Subcutaneous abdominal adipose tissue (tissue), 5 donors: ENCODE measurements around the gene FREM2.

ENCODE experiments used
- H3K27ac ChIP-seq: one replicate; pipeline ENCODE4 v1.7.0; 2013; ENCODE audit warnings: low read depth, mild to moderate bottlenecking, inconsistent platforms, low read length, moderate library complexity
- H3K27me3 ChIP-seq, 5 donors: one replicate each; pipeline ENCODE4 v1.7.0; 2013; ENCODE audit warnings: low read length in 5 of 5, inconsistent platforms in 1 of 5; ENCODE audit not compliant: control insufficient read depth in 5 of 5, insufficient read depth in 4 of 5
- H3K36me3 ChIP-seq, 5 donors: one replicate each; pipeline ENCODE4 v1.7.0; 2013; ENCODE audit warnings: low read length in 5 of 5; ENCODE audit not compliant: control insufficient read depth in 5 of 5, insufficient read depth in 5 of 5
- H3K4me1 ChIP-seq, 5 donors: one replicate each; pipeline ENCODE4 v1.7.0; 2013; ENCODE audit warnings: low read length in 5 of 5, mild to moderate bottlenecking in 3 of 5, moderate library complexity in 1 of 5; ENCODE audit not compliant: control insufficient read depth in 5 of 5, insufficient read depth in 5 of 5
- H3K4me3 ChIP-seq, 5 donors: one replicate each; pipeline ENCODE4 v1.7.0; 2013; ENCODE audit warnings: low read length in 5 of 5, low read depth in 1 of 5
- H3K9ac ChIP-seq, 5 donors: one replicate each; pipeline ENCODE4 v1.7.0; 2013; ENCODE audit warnings: low read length in 5 of 5, mild to moderate bottlenecking in 4 of 5, moderate library complexity in 3 of 5
- H3K9me3 ChIP-seq, 5 donors: one replicate each; pipeline ENCODE4 v1.7.0; 2013; ENCODE audit warnings: low read length in 5 of 5; ENCODE audit not compliant: control insufficient read depth in 5 of 5
- donor health status: healthy.
- donor health status: healthy.
- donor health status: healthy.
- donor health status: healthy.
- donor health status: healthy.

Gene FREM2

DNA sequence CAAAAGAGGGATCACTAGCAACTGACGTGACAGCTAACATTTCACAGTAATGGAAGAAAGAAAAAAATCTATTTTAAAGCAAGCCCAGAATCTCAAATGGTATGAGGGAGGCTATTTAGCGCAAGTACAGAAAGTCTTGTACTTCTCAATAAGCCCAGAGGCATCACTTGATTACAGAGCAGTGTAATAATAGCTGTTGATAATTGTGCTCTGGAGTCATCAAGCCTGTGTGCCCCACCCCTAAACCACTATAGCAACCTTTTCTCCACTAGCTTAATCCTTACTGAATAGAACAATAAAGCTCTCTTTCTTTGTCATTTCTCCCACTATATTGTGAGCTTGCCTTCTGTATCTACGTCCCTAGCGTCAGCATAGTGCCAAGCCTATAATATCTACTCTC, 56.6 kb downstream of the FREM2 start:
- H3K9me3 ChIP-seq: no peaks in the 10 kb centered on the region
- H3K36me3 ChIP-seq: no peaks in the 10 kb centered on the region
- H3K27ac ChIP-seq: no peak overlapping the region
- H3K4me3 ChIP-seq: no peak overlapping the region
- no peaks in the 10 kb centered on the region for H3K4me1 ChIP-seq
- H3K9ac ChIP-seq: no peak overlapping the region
- H3K27me3 ChIP-seq: peaks cover 0 to 3% (median 0%) of the 10 kb centered on the region in 5 donors

DNA sequence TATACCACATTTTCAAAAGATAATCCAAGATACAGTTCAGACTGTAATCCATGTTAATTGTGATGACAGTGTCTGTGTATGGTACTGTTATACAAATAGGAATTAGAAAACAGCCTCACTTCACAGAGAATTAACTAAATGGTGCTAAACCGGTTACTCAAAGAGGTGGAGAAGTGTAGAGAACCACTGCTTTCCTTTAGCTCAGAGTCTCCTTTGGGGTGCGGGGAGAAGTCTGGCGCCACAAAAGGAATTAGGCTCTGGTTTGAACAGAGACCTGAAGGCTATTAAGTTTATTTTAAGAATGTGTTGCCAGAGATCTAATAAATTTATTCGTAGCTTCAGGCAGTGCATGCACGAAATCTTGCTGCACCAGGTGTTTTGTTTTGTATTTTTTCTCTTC, 65.8 kb downstream of the FREM2 start:
- H3K9ac ChIP-seq: no peak overlapping the region
- H3K4me1 ChIP-seq: no peaks in the 10 kb centered on the region
- no peak overlapping the region for H3K4me3 ChIP-seq
- H3K27ac ChIP-seq: no peak overlapping the region
- H3K9me3 ChIP-seq: no peaks in the 10 kb centered on the region
- no peaks in the 10 kb centered on the region for H3K27me3 ChIP-seq
- no peaks in the 10 kb centered on the region for H3K36me3 ChIP-seq

DNA sequence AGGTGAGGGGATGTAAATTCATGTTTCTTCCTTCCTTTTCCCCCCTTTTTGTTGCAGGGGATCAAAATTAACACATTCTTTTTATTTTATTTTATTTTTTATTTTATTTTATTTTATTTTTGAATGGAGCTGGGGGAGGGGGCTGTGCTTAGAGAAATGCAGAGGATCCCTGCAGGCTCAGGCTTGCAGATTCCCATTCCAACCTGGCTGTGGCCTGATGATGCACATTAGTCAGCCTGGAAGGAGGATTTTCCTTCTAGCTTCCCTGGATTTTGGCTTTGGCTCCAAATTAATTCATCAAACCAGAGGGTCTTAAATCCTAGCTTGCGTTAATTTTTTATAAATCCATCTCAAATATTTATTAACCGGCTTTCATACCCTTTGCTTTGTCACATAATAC, 67.0 kb downstream of the FREM2 start:
- Histone ChIP-seq H3K4me3 (no peak overlapping the region), H3K27me3 (peaks cover 0 to 4% (median 0%) of the 10 kb centered on the region in 5 donors), H3K9me3 (no peaks in the 10 kb centered on the region), H3K4me1 (no peaks in the 10 kb centered on the region), H3K36me3 (no peaks in the 10 kb centered on the region), H3K27ac (no peak overlapping the region), H3K9ac (no peak overlapping the region)

DNA sequence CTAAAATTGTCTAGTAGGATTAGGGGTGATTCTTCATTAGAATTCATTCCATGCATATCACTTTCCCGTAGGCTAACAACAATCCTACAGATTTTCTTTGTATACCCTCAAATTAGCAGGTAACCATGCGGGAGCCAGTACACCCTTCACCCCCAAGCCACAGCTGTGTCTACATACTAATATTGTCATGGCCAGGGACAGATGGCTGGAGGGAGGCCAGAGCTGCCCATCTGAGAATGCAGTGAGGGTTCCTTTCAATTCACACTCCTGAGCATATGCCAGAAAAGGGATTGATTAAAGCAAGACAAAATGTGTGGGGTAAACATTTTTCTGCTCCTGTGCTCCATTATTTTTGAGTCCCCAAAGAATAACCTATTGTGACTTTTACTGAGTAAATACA, 68.9 kb downstream of the FREM2 start:
- no peaks in the 10 kb centered on the region for H3K9me3 ChIP-seq
- no peaks in the 10 kb centered on the region for H3K36me3 ChIP-seq
- H3K9ac ChIP-seq: no peak overlapping the region
- H3K4me3 ChIP-seq: no peak overlapping the region
- H3K27me3 ChIP-seq: peaks cover 0 to 4% (median 0%) of the 10 kb centered on the region in 5 donors
- H3K27ac ChIP-seq: no peak overlapping the region
- no peaks in the 10 kb centered on the region for H3K4me1 ChIP-seq

DNA sequence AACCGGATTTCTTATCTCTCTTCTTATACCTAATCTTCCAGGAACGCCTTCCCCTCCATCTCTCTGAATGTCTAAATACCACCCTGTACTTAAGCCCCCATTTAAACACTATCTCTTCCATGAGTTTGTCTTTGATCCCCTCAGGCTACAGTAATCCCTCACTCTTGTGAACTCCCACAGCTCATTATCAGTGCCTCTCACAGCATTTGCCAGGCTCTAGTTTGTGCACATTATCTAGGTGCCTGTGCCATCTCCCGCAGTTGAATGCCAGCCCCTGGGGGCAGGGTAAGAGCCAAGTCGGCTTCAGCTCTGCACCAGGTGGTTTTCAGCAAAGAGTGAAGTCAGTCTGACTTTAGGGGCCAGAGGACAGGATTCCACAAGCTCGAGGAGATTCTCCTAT, 71.4 kb downstream of the FREM2 start:
- Histone ChIP-seq H3K4me1 (no peaks in the 10 kb centered on the region), H3K4me3 (no peak overlapping the region), H3K36me3 (no peaks in the 10 kb centered on the region), H3K27ac (no peak overlapping the region), H3K9me3 (no peaks in the 10 kb centered on the region), H3K9ac (no peak overlapping the region), H3K27me3 (peaks cover 0 to 4% (median 3%) of the 10 kb centered on the region in 5 donors)

DNA sequence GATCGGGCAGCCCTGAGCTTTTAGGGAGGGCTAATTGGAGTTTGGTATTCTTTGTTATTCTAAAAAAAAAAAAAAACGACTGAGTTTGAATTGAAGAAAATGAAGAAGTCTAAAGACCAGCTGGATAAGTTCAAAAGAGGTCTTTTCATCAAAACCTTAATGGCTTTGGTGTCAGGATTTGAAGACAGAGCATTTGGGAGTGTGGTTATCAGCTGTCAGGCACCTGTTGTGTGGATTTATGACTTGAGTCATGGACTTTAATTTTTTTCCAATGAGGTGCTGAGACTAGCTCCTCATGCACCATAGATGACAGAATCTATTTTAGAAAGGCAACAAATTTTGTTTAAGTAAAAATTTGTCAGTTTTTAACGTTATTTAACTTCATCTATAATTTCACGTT, 72.5 kb downstream of the FREM2 start:
- Histone ChIP-seq H3K9me3 (no peaks in the 10 kb centered on the region), H3K36me3 (no peaks in the 10 kb centered on the region), H3K4me3 (no peak overlapping the region), H3K9ac (no peak overlapping the region), H3K27me3 (peaks cover 0 to 4% (median 3%) of the 10 kb centered on the region in 5 donors), H3K27ac (no peak overlapping the region), H3K4me1 (no peaks in the 10 kb centered on the region)

DNA sequence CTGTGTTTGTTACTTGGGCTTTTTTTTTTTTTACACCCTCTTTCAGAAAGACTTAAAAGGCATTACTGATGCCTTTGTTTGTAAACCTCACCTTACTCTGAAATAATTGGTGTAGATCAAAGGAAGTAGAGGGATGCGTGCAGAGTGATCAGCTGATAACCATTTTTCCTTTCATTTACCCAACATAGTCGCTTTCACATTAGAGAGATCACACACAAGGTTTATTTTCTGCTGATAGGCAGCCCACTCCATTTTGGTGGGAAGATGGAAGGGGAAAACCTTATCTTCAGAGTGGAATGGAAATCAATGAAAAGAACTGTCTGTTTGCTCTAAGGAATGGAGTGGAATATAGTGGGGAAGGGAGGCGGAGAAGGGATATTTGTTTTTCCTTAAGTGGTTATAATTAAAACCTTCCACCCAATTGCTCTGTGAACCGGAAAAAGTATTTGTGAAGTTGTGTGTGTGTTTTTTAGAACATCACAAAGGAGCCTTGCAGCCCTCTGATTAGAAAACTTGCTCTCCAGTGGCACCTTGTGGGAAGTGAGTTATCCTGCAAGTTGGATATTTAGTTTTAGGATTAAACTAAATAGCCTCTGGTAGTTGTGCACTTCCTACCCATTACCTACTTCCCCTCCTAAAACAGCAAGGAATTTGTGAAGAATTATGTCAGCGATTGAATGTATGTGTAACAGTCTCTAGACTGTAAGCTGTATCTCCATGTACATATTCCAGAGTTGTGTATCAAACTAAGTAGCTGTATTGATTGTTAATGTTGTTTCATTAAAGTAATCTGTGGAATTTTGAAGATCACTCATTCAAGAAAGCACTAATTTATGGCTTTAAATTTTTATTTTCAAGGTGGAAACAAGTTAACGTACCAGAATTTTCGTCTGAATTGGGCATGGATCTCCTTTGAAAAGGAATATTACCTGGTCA, 76.8 kb downstream of the FREM2 start:
- Histone ChIP-seq H3K36me3 (no peaks in the 10 kb centered on the region), H3K9ac (no peak overlapping the region), H3K9me3 (no peaks in the 10 kb centered on the region), H3K27me3 (peaks cover 0 to 3% (median 0%) of the 10 kb centered on the region in 5 donors), H3K4me3 (no peak overlapping the region), H3K4me1 (no peaks in the 10 kb centered on the region), H3K27ac (no peak overlapping the region)

DNA sequence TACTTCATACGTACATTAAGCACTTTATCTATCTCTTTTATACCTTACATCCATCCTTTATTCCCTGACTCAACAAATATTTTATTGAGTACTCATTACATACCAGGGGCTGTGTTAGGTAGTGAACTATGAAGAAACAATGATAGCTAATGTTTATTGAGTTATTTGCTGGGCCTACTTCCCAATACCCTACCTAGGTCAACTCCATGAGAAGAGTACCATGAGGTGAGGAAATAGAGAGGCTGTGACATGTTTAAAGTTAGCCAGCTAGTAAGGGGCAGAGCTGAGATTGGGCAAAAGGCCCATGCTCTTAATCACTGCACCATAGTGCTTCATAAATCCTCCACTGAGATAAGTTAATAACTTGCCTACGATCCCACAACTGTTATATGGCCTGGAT, 79.9 kb downstream of the FREM2 start:
- Histone ChIP-seq H3K27me3 (peaks cover 0 to 2% (median 0%) of the 10 kb centered on the region in 5 donors), H3K4me1 (no peaks in the 10 kb centered on the region), H3K36me3 (no peaks in the 10 kb centered on the region), H3K9ac (no peak overlapping the region), H3K27ac (no peak overlapping the region), H3K4me3 (no peak overlapping the region), H3K9me3 (no peaks in the 10 kb centered on the region)

DNA sequence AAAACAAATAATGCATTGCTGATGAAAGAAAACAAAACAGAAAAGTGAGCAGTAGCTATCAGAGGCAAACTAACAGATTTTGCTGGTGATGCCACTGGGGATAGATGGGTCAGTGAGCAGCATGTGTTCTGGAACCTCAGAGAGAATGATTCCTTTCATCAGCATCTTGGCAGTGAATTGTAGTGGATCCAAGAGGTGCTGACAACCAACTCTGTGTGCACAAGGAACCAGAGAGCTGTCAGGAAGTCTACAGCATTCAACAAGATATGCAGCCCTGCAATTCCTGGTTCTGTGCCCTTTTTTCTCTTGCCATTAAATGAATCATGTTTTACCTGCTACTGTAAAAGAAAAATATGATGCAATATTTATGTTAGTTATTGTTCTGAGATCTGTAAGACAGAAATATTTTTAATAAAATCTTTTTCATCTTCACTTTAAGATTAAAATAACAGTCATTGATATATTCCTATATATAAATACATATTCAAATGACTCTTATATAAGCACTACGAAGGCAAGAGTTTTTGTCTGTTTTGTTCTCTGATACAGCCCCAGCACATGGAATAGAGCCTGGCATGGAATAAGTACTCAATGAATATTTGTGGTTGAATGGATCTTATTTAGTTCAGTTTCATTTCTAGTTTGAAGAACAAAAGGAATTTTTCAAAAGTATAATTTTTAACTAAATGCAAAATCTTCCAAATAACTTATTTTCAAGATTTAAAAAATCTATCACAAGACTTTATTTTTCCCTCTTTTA, 80.8 kb downstream of the FREM2 start:
- H3K36me3 ChIP-seq: no peaks in the 10 kb centered on the region
- H3K4me3 ChIP-seq: no peak overlapping the region
- H3K27me3 ChIP-seq: no peaks in the 10 kb centered on the region
- H3K4me1 ChIP-seq: no peaks in the 10 kb centered on the region
- no peaks in the 10 kb centered on the region for H3K9me3 ChIP-seq
- H3K27ac ChIP-seq: no peak overlapping the region
- no peak overlapping the region for H3K9ac ChIP-seq

DNA sequence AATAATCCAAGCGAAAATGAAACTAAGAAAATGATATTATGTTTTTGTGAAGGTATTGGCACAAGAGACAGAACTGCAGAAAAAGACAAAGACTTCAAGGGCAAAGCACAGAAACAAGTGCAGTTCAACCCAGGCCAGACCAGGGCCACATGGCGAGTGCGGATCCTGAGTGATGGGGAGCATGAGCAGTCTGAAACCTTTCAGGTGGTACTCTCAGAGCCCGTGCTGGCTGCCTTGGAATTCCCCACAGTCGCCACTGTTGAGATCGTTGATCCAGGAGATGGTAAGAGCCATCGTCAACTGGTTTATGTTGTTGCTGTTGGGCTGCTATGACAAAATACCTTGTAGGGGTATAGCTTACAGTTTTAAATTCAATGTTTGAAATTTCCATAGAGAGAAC, 82.6 kb downstream of the FREM2 start:
- Histone ChIP-seq H3K27me3 (no peaks in the 10 kb centered on the region), H3K9me3 (no peaks in the 10 kb centered on the region), H3K4me3 (no peak overlapping the region), H3K36me3 (no peaks in the 10 kb centered on the region), H3K9ac (no peak overlapping the region), H3K4me1 (no peaks in the 10 kb centered on the region), H3K27ac (no peak overlapping the region)
